HepG2 (cell line): ENCODE measurements around the gene SLC16A11. TPM values are rescaled to one million over a fixed set of nuclear protein-coding genes. Genes with fewer than 3 reads are reported as not detected.
A peak's percentile ranks its signal among the peaks of the same experiment; 100 is the strongest.

Source experiments
- AGO1 ChIP-seq: fragments of 200-400 bp; formaldehyde crosslinking; IDR thresholded peaks from 2 replicates; pipeline ENCODE4 v1.6.1; 2017; ENCODE audit warnings: mild to moderate bottlenecking, low read depth, low read length, moderate library complexity; ENCODE audit not compliant: poor library complexity, severe bottlenecking
- ATF7-NPFF ChIP-seq: sonication (generic); formaldehyde crosslinking; IDR thresholded peaks from 2 replicates; pipeline ENCODE4 v1.8.1; 2023; ENCODE audit warnings: mild to moderate bottlenecking, low read depth, missing genetic modification reagents, moderate library complexity
- EZH2 ChIP-seq: conservative IDR thresholded peaks from 2 replicates; pipeline ENCODE4 v1.6.1; 2012; ENCODE audit warnings: mild to moderate bottlenecking, low read depth, low read length, moderate library complexity
- FOXO4 ChIP-seq: sonication (generic); formaldehyde crosslinking; conservative IDR thresholded peaks from 2 replicates; pipeline ENCODE4 v1.8.1; 2023; ENCODE audit warnings: missing genetic modification reagents
- MXI1 ChIP-seq: IDR thresholded peaks from 3 replicates; pipeline ENCODE4 v1.6.1; 2012; ENCODE audit warnings: low read depth, low read length, inconsistent platforms, borderline replicate concordance
- NFATC3 ChIP-seq: sonication (generic); formaldehyde crosslinking; IDR thresholded peaks from 2 replicates; pipeline ENCODE4 v1.5.1; 2020; ENCODE audit warnings: mild to moderate bottlenecking, missing genetic modification reagents
- PAWR ChIP-seq: sonication (generic); formaldehyde crosslinking; IDR thresholded peaks from 2 replicates; pipeline ENCODE4 v1.4.0; 2020; ENCODE audit warnings: missing genetic modification reagents, mild to moderate bottlenecking, borderline replicate concordance
- SIN3A ChIP-seq: IDR thresholded peaks from 2 replicates; pipeline ENCODE4 v1.6.1; 2011; ENCODE audit warnings: low read depth, mild to moderate bottlenecking, control low read depth, low read length, borderline replicate concordance
- ZBTB21 ChIP-seq: sonication (generic); formaldehyde crosslinking; IDR thresholded peaks from 2 replicates; pipeline ENCODE4 v1.4.0; 2020; ENCODE audit warnings: missing genetic modification reagents
- ZIK1 ChIP-seq: sonication (generic); formaldehyde crosslinking; IDR thresholded peaks from 2 replicates; pipeline ENCODE4 v1.5.0; 2020; ENCODE audit warnings: mild to moderate bottlenecking, low read depth, missing genetic modification reagents, borderline replicate concordance
- ZNF431 ChIP-seq: sonication (generic); formaldehyde crosslinking; IDR thresholded peaks from 2 replicates; pipeline ENCODE4 v1.9.0; 2022; ENCODE audit warnings: missing genetic modification reagents, low read depth, mild to moderate bottlenecking, borderline replicate concordance
- ZNF720 ChIP-seq: sonication (generic); formaldehyde crosslinking; IDR thresholded peaks from 2 replicates; pipeline ENCODE4 v1.4.0; 2020; ENCODE audit warnings: missing genetic modification reagents
- polyA plus RNA-seq, 8 experiments: library from polyadenylated mRNA; depleted of rRNA in 3 of 8; stranded (reverse) in 7 of 8; unstranded in 1 of 8; fragments of >200 nt; fragmentation: Illumina TruSeq in 4 of 8; extraction: Trizol in 4 of 8; gene quantifications; 2 replicates each; pipeline versions ENCODE4 v1.2.1 to v1.2.3, GENCODE V29; 2011 to 2016; ENCODE audit warnings: low read depth in 4 of 8, missing spikeins in 1 of 8, mixed read lengths in 1 of 8; ENCODE audit not compliant: insufficient read depth in 1 of 8
- total RNA-seq, 5 experiments: library from RNA; depleted of rRNA; stranded (reverse); fragments of >200 nt; fragmentation: Illumina TruSeq; extraction: Trizol; gene quantifications; 2 replicates each; pipeline ENCODE4 v1.2.3, GENCODE V29; 2016; ENCODE audit warnings: low read depth in 1 of 5
- TF ChIP-seq, protein P1 (sequence below): IDR thresholded peaks from 2 replicates; pipeline ENCODE4 v1.6.1; 2016; ENCODE audit warnings: control low read depth
- TF ChIP-seq, protein P2 (sequence below), 2 experiments: sonication (generic) in 1 of 2; formaldehyde crosslinking in 1 of 2; IDR thresholded peaks; 2 replicates each; pipeline versions ENCODE4 v1.4.0 to v1.6.1; 2018 to 2020; ENCODE audit warnings: missing genetic modification reagents in 2 of 2, borderline replicate concordance in 1 of 2, low read depth in 1 of 2, mild to moderate bottlenecking in 1 of 2, missing biosample characterization in 1 of 2
- TF ChIP-seq, protein P3 (sequence below): sonication (generic); formaldehyde crosslinking; IDR thresholded peaks from 2 replicates; pipeline ENCODE4 v1.5.0; 2020; ENCODE audit warnings: mild to moderate bottlenecking, missing genetic modification reagents
- TF ChIP-seq, protein P4 (sequence below), 2 experiments: IDR thresholded peaks; 2 replicates each; pipeline ENCODE4 v1.6.1; 2011 to 2012; ENCODE audit warnings: low read length in 2 of 2, borderline replicate concordance in 1 of 2, low read depth in 1 of 2, mild to moderate bottlenecking in 1 of 2, moderate library complexity in 1 of 2

SLC16A11 gene
- total and polyA plus RNA-seq, 2 of the 13 experiments (the other 11 are each of a cell fraction or from before 2014, with no cell fraction given) = not detected

GRCh38 chr17:7004398-7005253 is 39.3 kb downstream of the SLC16A11 start (continued):
- TF ChIP-seq PAWR = no peak
- TF ChIP-seq ZNF720 (CRISPR knock-in tag) = no peak
- no peak for TF ChIP-seq ZIK1 (CRISPR knock-in tag)
- no peak for TF ChIP-seq SIN3A
- TF ChIP-seq, protein P1, sequence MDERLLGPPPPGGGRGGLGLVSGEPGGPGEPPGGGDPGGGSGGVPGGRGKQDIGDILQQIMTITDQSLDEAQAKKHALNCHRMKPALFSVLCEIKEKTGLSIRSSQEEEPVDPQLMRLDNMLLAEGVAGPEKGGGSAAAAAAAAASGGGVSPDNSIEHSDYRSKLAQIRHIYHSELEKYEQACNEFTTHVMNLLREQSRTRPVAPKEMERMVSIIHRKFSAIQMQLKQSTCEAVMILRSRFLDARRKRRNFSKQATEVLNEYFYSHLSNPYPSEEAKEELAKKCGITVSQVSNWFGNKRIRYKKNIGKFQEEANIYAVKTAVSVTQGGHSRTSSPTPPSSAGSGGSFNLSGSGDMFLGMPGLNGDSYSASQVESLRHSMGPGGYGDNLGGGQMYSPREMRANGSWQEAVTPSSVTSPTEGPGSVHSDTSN (CRISPR knock-in tag) = no peak
- no peak for TF ChIP-seq AGO1
- no peak for TF ChIP-seq EZH2
- TF ChIP-seq MXI1 = 0 out of 3 replicates have a peak, but pooled peaks have one; percentile 11
- TF ChIP-seq, protein P2, sequence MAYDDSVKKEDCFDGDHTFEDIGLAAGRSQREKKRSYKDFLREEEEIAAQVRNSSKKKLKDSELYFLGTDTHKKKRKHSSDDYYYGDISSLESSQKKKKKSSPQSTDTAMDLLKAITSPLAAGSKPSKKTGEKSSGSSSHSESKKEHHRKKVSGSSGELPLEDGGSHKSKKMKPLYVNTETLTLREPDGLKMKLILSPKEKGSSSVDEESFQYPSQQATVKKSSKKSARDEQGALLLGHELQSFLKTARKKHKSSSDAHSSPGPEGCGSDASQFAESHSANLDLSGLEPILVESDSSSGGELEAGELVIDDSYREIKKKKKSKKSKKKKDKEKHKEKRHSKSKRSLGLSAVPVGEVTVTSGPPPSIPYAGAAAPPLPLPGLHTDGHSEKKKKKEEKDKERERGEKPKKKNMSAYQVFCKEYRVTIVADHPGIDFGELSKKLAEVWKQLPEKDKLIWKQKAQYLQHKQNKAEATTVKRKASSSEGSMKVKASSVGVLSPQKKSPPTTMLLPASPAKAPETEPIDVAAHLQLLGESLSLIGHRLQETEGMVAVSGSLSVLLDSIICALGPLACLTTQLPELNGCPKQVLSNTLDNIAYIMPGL (CRISPR knock-in tag; IDR thresholded peaks at IDR 0.05; ENCODE audit: borderline replicate concordance in 1 of 2, low read depth in 1 of 2) = 0 out of 4 replicates have a peak, but pooled peaks of 1 of the 2 experiments have one; percentile 28
- no peak for TF ChIP-seq ZNF431 (CRISPR knock-in tag)
- TF ChIP-seq, protein P3, sequence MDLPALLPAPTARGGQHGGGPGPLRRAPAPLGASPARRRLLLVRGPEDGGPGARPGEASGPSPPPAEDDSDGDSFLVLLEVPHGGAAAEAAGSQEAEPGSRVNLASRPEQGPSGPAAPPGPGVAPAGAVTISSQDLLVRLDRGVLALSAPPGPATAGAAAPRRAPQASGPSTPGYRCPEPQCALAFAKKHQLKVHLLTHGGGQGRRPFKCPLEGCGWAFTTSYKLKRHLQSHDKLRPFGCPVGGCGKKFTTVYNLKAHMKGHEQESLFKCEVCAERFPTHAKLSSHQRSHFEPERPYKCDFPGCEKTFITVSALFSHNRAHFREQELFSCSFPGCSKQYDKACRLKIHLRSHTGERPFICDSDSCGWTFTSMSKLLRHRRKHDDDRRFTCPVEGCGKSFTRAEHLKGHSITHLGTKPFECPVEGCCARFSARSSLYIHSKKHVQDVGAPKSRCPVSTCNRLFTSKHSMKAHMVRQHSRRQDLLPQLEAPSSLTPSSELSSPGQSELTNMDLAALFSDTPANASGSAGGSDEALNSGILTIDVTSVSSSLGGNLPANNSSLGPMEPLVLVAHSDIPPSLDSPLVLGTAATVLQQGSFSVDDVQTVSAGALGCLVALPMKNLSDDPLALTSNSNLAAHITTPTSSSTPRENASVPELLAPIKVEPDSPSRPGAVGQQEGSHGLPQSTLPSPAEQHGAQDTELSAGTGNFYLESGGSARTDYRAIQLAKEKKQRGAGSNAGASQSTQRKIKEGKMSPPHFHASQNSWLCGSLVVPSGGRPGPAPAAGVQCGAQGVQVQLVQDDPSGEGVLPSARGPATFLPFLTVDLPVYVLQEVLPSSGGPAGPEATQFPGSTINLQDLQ = no peak
- no peak for TF ChIP-seq NFATC3 (CRISPR knock-in tag)
- TF ChIP-seq FOXO4 (CRISPR knock-in tag) = no peak
- TF ChIP-seq, protein P4, sequence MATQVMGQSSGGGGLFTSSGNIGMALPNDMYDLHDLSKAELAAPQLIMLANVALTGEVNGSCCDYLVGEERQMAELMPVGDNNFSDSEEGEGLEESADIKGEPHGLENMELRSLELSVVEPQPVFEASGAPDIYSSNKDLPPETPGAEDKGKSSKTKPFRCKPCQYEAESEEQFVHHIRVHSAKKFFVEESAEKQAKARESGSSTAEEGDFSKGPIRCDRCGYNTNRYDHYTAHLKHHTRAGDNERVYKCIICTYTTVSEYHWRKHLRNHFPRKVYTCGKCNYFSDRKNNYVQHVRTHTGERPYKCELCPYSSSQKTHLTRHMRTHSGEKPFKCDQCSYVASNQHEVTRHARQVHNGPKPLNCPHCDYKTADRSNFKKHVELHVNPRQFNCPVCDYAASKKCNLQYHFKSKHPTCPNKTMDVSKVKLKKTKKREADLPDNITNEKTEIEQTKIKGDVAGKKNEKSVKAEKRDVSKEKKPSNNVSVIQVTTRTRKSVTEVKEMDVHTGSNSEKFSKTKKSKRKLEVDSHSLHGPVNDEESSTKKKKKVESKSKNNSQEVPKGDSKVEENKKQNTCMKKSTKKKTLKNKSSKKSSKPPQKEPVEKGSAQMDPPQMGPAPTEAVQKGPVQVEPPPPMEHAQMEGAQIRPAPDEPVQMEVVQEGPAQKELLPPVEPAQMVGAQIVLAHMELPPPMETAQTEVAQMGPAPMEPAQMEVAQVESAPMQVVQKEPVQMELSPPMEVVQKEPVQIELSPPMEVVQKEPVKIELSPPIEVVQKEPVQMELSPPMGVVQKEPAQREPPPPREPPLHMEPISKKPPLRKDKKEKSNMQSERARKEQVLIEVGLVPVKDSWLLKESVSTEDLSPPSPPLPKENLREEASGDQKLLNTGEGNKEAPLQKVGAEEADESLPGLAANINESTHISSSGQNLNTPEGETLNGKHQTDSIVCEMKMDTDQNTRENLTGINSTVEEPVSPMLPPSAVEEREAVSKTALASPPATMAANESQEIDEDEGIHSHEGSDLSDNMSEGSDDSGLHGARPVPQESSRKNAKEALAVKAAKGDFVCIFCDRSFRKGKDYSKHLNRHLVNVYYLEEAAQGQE (IDR thresholded peaks at IDR 0.05; ENCODE audit: borderline replicate concordance in 1 of 2, low read depth in 1 of 2, low read length in 2 of 2) = no peak
- TF ChIP-seq ATF7-NPFF (CRISPR knock-in tag) = no peak
- no peak for TF ChIP-seq ZBTB21 (CRISPR knock-in tag)
